Suprapubic skin (tissue), 4 donors: ENCODE measurements around the gene NR3C2. TPM values are rescaled to one million over a fixed set of nuclear protein-coding genes. Genes with fewer than 3 reads are reported as not detected.
"Not testable (repeated sequence)": the region's sequence is repeated elsewhere in the genome, so short reads cannot be mapped to it uniquely, and the experiment has no call there.

Experiments
- DNase-seq, 2 donors: peaks; one replicate each; pipeline ENCODE4 v3.0.0-alpha.2; 2019; ENCODE audit warnings: low spot score in 2 of 2
- H3K27ac ChIP-seq: fragments of 200-600 bp; sonication (generic); one replicate; pipeline ENCODE4 v1.5.1; 2019
- H3K27me3 ChIP-seq: fragments of 200-600 bp; sonication (generic); one replicate; pipeline ENCODE4 v1.5.1; 2019
- H3K36me3 ChIP-seq: fragments of 200-600 bp; sonication (generic); one replicate; pipeline ENCODE4 v1.5.1; 2019
- H3K4me1 ChIP-seq: fragments of 200-600 bp; sonication (generic); one replicate; pipeline ENCODE4 v1.5.1; 2019
- H3K4me3 ChIP-seq: fragments of 200-600 bp; sonication (generic); one replicate; pipeline ENCODE4 v1.5.1; 2019; ENCODE audit warnings: mild to moderate bottlenecking
- H3K9me3 ChIP-seq: fragments of 200-600 bp; sonication (generic); one replicate; pipeline ENCODE4 v1.5.1; 2019
- EP300 ChIP-seq: sonication (generic); formaldehyde crosslinking; IDR thresholded peaks from one replicate; pipeline ENCODE4 v1.6.1; 2017; ENCODE audit warnings: antibody characterized with exemption
- POLR2A ChIP-seq, 2 donors: fragments of 450-650 bp; IDR thresholded peaks; one replicate each; pipeline ENCODE4 v1.6.1; 2017; ENCODE audit warnings: antibody characterized with exemption in 2 of 2, mild to moderate bottlenecking in 2 of 2, moderate library complexity in 2 of 2
- POLR2AphosphoS5 ChIP-seq, 3 donors: sonication (generic); formaldehyde crosslinking; IDR thresholded peaks; one replicate each; pipeline ENCODE4 v1.6.1; 2017; ENCODE audit warnings: antibody characterized with exemption in 3 of 3
- WGBS: methylation state at CpG from one replicate; pipeline ENCODE4 v1.1.5; 2018; 5-methylcytosine and 5-hydroxymethylcytosine counted together
- total RNA-seq, 4 donors: library from RNA; depleted of rRNA; stranded (reverse); fragments of >200 nt; gene quantifications; one replicate each; pipeline ENCODE4 v1.1.0, GENCODE V29; 2016
- TF ChIP-seq, protein P1 (sequence below), 2 donors: fragments of 200-600 bp in 1 of 2; fragments of 450-650 bp in 1 of 2; sonication (generic) in 1 of 2; IDR thresholded peaks; one replicate each; pipeline ENCODE4 v1.5.1; 2016 to 2019; ENCODE audit warnings: antibody characterized with exemption in 2 of 2, mild to moderate bottlenecking in 1 of 2, moderate library complexity in 1 of 2

NR3C2 gene
- total RNA-seq, 4 donors from 2014 or later = 7.3 to 12.1 (median 11.0) TPM

- Histone ChIP-seq H3K4me1 (peaks cover 2% of the 10 kb centered on the region), H3K27me3 (no peaks in the 10 kb centered on the region), H3K27ac (no peak overlapping the region), H3K9me3 (no peaks in the 10 kb centered on the region), H3K36me3 (no peaks in the 10 kb centered on the region), H3K4me3 (no peak overlapping the region)
- TF ChIP-seq, protein P1, sequence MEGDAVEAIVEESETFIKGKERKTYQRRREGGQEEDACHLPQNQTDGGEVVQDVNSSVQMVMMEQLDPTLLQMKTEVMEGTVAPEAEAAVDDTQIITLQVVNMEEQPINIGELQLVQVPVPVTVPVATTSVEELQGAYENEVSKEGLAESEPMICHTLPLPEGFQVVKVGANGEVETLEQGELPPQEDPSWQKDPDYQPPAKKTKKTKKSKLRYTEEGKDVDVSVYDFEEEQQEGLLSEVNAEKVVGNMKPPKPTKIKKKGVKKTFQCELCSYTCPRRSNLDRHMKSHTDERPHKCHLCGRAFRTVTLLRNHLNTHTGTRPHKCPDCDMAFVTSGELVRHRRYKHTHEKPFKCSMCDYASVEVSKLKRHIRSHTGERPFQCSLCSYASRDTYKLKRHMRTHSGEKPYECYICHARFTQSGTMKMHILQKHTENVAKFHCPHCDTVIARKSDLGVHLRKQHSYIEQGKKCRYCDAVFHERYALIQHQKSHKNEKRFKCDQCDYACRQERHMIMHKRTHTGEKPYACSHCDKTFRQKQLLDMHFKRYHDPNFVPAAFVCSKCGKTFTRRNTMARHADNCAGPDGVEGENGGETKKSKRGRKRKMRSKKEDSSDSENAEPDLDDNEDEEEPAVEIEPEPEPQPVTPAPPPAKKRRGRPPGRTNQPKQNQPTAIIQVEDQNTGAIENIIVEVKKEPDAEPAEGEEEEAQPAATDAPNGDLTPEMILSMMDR (IDR thresholded peaks at IDR 0.05) = no peak
- TF ChIP-seq EP300 (no peak), POLR2AphosphoS5 (IDR thresholded peaks at IDR 0.05) (no peak), POLR2A (IDR thresholded peaks at IDR 0.05) (no peak)
- DNase-seq = no peak
- 97% methylated on average over 5 of the region's 5 CpGs for WGBS
These were observed 112.5 kb downstream of the NR3C2 start for GRCh38 chr4:148329751-148330150.

- WGBS = 71% methylated on average over 1 of the region's 1 CpG
- no peaks in the 10 kb centered on the region for H3K36me3 ChIP-seq
- no peak for TF ChIP-seq POLR2A (IDR thresholded peaks at IDR 0.05)
- TF ChIP-seq POLR2AphosphoS5 (IDR thresholded peaks at IDR 0.05) = no peak
- no peak for TF ChIP-seq EP300
- TF ChIP-seq, protein P1 (IDR thresholded peaks at IDR 0.05) = no peak
These were observed 114.5 kb downstream of the NR3C2 start for GRCh38 chr4:148327683-148328082.

GRCh38 chr4:148323316-148323715 lies 118.9 kb downstream of the NR3C2 start:
- H3K4me3 ChIP-seq, H3K9me3 ChIP-seq, H3K27me3 ChIP-seq, DNase-seq, H3K36me3 ChIP-seq, H3K4me1 ChIP-seq, H3K27ac ChIP-seq: not testable (repeated sequence)
- WGBS = no CpG with 5 or more reads among the region's 17 CpGs

More at GRCh38 chr4:148327683-148328082, 114.5 kb downstream of the NR3C2 start:
- Histone ChIP-seq H3K9me3 (no peaks in the 10 kb centered on the region), H3K27ac (no peak overlapping the region), H3K4me3 (no peak overlapping the region), H3K27me3 (no peaks in the 10 kb centered on the region), H3K4me1 (peaks cover 2% of the 10 kb centered on the region)
- no peak for DNase-seq

- TF ChIP-seq, protein P1 (IDR thresholded peaks at IDR 0.05) = no peak
- TF ChIP-seq EP300 (no peak), POLR2A (IDR thresholded peaks at IDR 0.05) (no peak), POLR2AphosphoS5 (IDR thresholded peaks at IDR 0.05) (no peak)
- Histone ChIP-seq H3K4me1 (peaks cover 6% of the 10 kb centered on the region), H3K36me3 (no peaks in the 10 kb centered on the region), H3K27ac (no peak overlapping the region), H3K9me3 (no peaks in the 10 kb centered on the region), H3K4me3 (no peak overlapping the region), H3K27me3 (no peaks in the 10 kb centered on the region)
- no peak for DNase-seq
- 95% methylated on average over 2 of the region's 2 CpGs for WGBS
These were observed 127.2 kb downstream of the NR3C2 start for GRCh38 chr4:148315049-148315448.

DNA sequence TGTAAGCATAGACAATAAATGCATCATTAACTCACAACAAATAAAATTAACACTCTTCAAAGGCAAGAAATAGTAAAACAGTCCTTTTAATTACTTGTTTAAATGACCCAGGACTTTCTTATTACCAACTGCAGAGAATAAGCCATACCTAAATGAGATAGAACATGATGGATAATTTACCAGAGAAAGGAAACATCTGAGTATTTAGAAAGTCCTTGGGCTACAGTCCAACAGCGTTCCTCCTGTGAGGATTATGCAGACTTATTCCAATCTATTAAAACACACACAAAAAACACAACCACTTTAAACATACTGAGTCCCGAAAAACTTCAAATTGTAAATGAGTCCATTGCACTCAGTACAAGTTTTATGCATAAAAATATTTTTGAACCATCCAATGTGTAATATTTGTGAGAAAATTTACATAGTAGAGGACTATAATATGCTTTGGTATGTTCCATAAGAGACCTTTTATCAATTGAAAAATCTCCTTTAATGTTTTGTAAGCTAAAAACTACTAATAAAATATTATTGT lies 129.2 kb downstream of the NR3C2 start:
- no peak for DNase-seq
- Histone ChIP-seq H3K27me3 (no peaks in the 10 kb centered on the region), H3K27ac (no peak overlapping the region), H3K4me3 (no peak overlapping the region), H3K36me3 (no peaks in the 10 kb centered on the region), H3K4me1 (peaks cover 6% of the 10 kb centered on the region), H3K9me3 (no peaks in the 10 kb centered on the region)
- 74% methylated on average over 2 of the region's 2 CpGs for WGBS
- TF ChIP-seq POLR2AphosphoS5 (IDR thresholded peaks at IDR 0.05) = no peak
- no peak for TF ChIP-seq EP300

DNA sequence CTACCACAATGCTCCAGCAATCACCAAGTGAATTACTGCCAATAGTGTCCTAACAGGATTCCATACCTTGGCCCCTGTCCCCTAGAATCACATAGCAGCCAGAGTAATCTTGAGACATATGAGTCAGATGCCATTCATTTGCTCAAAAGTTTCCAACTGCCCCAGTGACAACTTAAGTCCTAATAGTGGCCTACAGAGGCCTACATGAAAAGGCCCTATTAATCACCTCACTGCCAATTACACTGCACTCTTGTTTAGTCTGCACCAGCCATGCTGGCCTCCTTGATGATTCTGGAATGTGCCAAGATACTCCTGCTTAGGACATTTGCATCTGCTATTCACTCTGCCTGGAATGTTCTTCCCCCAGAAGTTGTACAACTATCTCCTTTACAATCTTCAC lies 130.7 kb downstream of the NR3C2 start:
- H3K9me3 ChIP-seq = no peaks in the 10 kb centered on the region
- H3K4me1 ChIP-seq = peaks cover 6% of the 10 kb centered on the region
- no peak overlapping the region for H3K4me3 ChIP-seq
- H3K36me3 ChIP-seq = no peaks in the 10 kb centered on the region
- no peak for DNase-seq
- H3K27me3 ChIP-seq = no peaks in the 10 kb centered on the region
- TF ChIP-seq EP300 = no peak
- TF ChIP-seq, protein P1 (IDR thresholded peaks at IDR 0.05) = no peak
- TF ChIP-seq POLR2A (IDR thresholded peaks at IDR 0.05) = no peak
- no peak for TF ChIP-seq POLR2AphosphoS5 (IDR thresholded peaks at IDR 0.05)
- no peak overlapping the region for H3K27ac ChIP-seq
